HepG2 (cell line): Measurements from ENCODE around the gene UBAC1. TPM values are rescaled to one million over a fixed set of nuclear protein-coding genes. Genes with fewer than 3 reads are reported as not detected.

Source experiments
- ARNTL ChIP-seq: sonication (generic); formaldehyde crosslinking; IDR thresholded peaks from 2 replicates; pipeline ENCODE4 v1.4.0; 2020; ENCODE audit warnings: mild to moderate bottlenecking, missing genetic modification reagents
- FOXM1 ChIP-seq: sonication (generic); formaldehyde crosslinking; IDR thresholded peaks from 2 replicates; pipeline ENCODE4 v1.5.0; 2020; ENCODE audit warnings: missing genetic modification reagents
- HMGXB3 ChIP-seq: sonication (generic); formaldehyde crosslinking; IDR thresholded peaks from 2 replicates; pipeline ENCODE4 v1.4.0; 2020; ENCODE audit warnings: missing genetic modification reagents, borderline replicate concordance
- HNF4A ChIP-seq: sonication (generic); formaldehyde crosslinking; IDR thresholded peaks from 2 replicates; pipeline ENCODE4 v1.4.0; 2020; ENCODE audit warnings: missing genetic modification reagents
- KDM3A ChIP-seq: IDR thresholded peaks from 2 replicates; pipeline ENCODE4 v1.6.1; 2018; ENCODE audit warnings: low read depth, missing compliant biosample characterization
- KMT2A ChIP-seq: sonication (generic); formaldehyde crosslinking; IDR thresholded peaks from 2 replicates; pipeline ENCODE4 v1.4.0; 2020; ENCODE audit warnings: missing genetic modification reagents
- MED1 ChIP-seq: sonication (generic); formaldehyde crosslinking; IDR thresholded peaks from 2 replicates; pipeline ENCODE4 v1.4.0; 2020; ENCODE audit warnings: missing genetic modification reagents
- MYC ChIP-seq: sonication (generic); formaldehyde crosslinking; IDR thresholded peaks from 2 replicates; pipeline ENCODE4 v1.9.0; 2021; ENCODE audit warnings: missing genetic modification reagents, borderline replicate concordance
- SIN3B ChIP-seq: fragments of 150-350 bp; IDR thresholded peaks from 2 replicates; pipeline ENCODE4 v1.6.1; 2014; ENCODE audit warnings: low read length
- TFAP4 ChIP-seq: sonication (generic); IDR thresholded peaks from 2 replicates; pipeline ENCODE4 v1.6.1; 2016; ENCODE audit warnings: low read depth, borderline replicate concordance
- ZBTB44 ChIP-seq: sonication (generic); formaldehyde crosslinking; IDR thresholded peaks from 2 replicates; pipeline ENCODE4 v1.4.0; 2020; ENCODE audit warnings: missing genetic modification reagents
- ZNF329 ChIP-seq: sonication (generic); formaldehyde crosslinking; IDR thresholded peaks from 2 replicates; pipeline ENCODE4 v1.9.0; 2021; ENCODE audit warnings: low read depth, mild to moderate bottlenecking, missing genetic modification reagents
- polyA plus RNA-seq, 8 experiments: library from polyadenylated mRNA; depleted of rRNA in 3 of 8; stranded (reverse) in 7 of 8; unstranded in 1 of 8; fragments of >200 nt; fragmentation: Illumina TruSeq in 4 of 8; extraction: Trizol in 4 of 8; gene quantifications; 2 replicates each; pipeline versions ENCODE4 v1.2.1 to v1.2.3, GENCODE V29; 2011 to 2016; ENCODE audit warnings: low read depth in 4 of 8, missing spikeins in 1 of 8, mixed read lengths in 1 of 8; ENCODE audit not compliant: insufficient read depth in 1 of 8
- total RNA-seq, 5 experiments: library from RNA; depleted of rRNA; stranded (reverse); fragments of >200 nt; fragmentation: Illumina TruSeq; extraction: Trizol; gene quantifications; 2 replicates each; pipeline ENCODE4 v1.2.3, GENCODE V29; 2016; ENCODE audit warnings: low read depth in 1 of 5
- TF ChIP-seq, protein P1 (sequence below): sonication (generic); formaldehyde crosslinking; IDR thresholded peaks from 2 replicates; pipeline ENCODE4 v1.4.0; 2020; ENCODE audit warnings: missing genetic modification reagents, borderline replicate concordance
- TF ChIP-seq, protein P2 (sequence below): sonication (generic); formaldehyde crosslinking; IDR thresholded peaks from 2 replicates; pipeline ENCODE4 v1.5.1; 2020; ENCODE audit warnings: missing genetic modification reagents, mild to moderate bottlenecking, borderline replicate concordance

UBAC1 gene
- total and polyA plus RNA-seq, 2 of the 13 experiments (the other 11 are each of a cell fraction or from before 2014, with no cell fraction given), result 32.2 to 34.1 TPM

GRCh38 chr9:136001231-136001630 lies 40.1 kb upstream of the UBAC1 start (continued):
- 0 out of 2 replicates have a peak, but pooled peaks have one; percentile 23 for TF ChIP-seq TFAP4
- TF ChIP-seq MED1, result peak; percentile 52; the same call in 1 of the 2 replicates
- TF ChIP-seq, protein P1, sequence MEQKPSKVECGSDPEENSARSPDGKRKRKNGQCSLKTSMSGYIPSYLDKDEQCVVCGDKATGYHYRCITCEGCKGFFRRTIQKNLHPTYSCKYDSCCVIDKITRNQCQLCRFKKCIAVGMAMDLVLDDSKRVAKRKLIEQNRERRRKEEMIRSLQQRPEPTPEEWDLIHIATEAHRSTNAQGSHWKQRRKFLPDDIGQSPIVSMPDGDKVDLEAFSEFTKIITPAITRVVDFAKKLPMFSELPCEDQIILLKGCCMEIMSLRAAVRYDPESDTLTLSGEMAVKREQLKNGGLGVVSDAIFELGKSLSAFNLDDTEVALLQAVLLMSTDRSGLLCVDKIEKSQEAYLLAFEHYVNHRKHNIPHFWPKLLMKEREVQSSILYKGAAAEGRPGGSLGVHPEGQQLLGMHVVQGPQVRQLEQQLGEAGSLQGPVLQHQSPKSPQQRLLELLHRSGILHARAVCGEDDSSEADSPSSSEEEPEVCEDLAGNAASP (CRISPR knock-in tag), result peak; percentile 79; the same call in 1 of the 2 replicates
- no peak for TF ChIP-seq ZNF329 (CRISPR knock-in tag)
- no peak for TF ChIP-seq ZBTB44 (CRISPR knock-in tag)
- TF ChIP-seq ARNTL (CRISPR knock-in tag), result 0 out of 2 replicates have a peak, but pooled peaks have one; percentile 17
- TF ChIP-seq HNF4A (CRISPR knock-in tag), result peak; percentile 37
- TF ChIP-seq, protein P2, sequence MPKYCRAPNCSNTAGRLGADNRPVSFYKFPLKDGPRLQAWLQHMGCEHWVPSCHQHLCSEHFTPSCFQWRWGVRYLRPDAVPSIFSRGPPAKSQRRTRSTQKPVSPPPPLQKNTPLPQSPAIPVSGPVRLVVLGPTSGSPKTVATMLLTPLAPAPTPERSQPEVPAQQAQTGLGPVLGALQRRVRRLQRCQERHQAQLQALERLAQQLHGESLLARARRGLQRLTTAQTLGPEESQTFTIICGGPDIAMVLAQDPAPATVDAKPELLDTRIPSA, result no peak
- TF ChIP-seq KMT2A (CRISPR knock-in tag), result no peak
- no peak for TF ChIP-seq SIN3B
- TF ChIP-seq MYC (CRISPR knock-in tag), result peak; percentile 44; the same call in 1 of the 2 replicates
- TF ChIP-seq HMGXB3 (CRISPR knock-in tag), result no peak
- TF ChIP-seq KDM3A, result no peak
- TF ChIP-seq FOXM1 (CRISPR knock-in tag), result no peak
